GOT3 (cell line): Measurements from ENCODE around the gene ZBTB7A.

Source experiments
- DNase-seq: peaks from one replicate; lab custom pipeline; 2025; ENCODE audit warnings: mixed read lengths; lab: John Stamatoyannopoulos, UW

ZBTB7A gene

DNA sequence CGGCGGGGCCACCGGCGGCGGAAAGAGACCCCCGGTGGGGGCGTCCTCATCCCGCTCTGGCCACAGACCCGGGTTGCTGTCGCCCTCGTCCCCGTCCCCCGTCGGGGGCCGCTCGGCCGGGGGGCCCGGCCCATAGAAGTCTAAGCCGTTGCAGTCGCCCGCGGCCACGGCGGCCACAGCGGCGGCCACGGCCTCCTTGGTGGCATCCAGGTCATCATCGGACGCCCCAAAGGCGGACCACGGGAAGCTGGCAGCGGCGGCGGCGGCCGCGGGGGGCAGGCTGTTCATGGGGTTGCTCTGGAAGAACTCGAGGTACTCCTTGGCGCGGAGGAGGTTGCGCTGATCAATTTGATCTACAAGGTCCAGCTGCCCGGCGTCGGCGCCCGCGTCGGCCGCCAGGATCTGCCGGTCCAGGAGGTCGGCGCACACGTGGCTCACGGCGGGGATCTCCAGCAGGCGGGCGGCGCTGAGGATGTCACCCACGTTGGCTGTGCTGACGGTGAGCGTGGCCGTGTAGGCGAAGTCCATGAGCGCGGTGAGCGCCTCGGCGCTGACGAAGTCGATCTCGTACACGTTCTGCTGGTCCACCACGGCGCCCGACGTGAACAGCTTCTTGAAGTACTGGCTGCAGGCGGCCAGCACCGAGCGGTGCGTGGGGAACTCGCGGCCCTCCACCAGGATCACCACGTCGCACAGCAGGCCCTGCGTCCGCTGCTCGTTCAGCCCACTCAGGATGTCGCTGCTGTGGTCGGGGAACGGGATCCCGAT lies 12.1 kb downstream of the ZBTB7A start:
- DNase-seq = no peak

- DNase-seq = no peak
Observed at GRCh38 chr19:4053423-4054324, 13.0 kb downstream of the ZBTB7A start.

DNA sequence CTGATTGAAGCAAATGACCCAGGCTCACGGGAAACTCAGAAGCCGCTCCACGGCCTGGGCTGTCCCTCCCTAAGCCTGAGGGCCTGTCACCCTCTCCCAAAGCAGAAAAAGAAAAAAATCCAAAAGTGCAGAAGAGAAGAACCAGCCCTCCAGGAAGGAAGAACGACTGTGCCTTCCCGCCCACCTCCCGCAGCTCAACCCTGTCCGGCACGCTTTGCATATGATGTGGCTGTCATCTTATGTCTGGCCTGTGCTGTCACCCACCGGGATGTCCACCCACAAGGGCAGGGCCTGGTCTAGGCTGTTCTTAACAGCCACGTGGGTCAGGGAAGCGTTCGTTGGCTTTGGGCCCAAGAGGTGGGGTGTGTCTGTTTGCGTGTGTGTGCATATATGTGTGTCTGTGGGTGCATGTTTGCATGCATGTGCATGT lies 13.7 kb downstream of the ZBTB7A start:
- DNase-seq = no peak

- no peak for DNase-seq
Observed at GRCh38 chr19:4052114-4052992, 14.3 kb downstream of the ZBTB7A start.

GRCh38 chr19:4051175-4052101 lies 15.3 kb downstream of the ZBTB7A start:
- DNase-seq = no peak

DNA sequence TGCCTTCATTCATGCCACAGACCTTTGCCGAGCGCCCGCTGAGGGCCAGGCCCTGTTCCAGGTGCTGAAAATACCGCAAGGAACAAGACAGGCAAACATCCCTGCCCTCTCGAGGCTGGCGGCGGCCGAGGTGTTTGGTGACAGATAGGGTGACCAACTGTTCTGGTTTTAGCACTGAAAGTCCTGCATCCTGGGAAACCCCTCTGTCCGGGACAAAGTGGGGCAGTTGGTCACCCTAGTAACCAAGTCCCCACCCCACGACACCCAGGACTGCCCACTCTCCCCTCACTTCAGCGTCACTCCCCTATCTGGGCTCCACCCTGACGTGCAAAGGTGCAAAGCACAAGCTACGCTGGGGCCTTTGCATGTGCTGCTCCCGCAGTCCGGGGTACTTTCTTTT lies 17.3 kb downstream of the ZBTB7A start:
- no peak for DNase-seq

GRCh38 chr19:4046946-4047683 lies 19.6 kb downstream of the ZBTB7A start:
- DNase-seq = no peak

DNA sequence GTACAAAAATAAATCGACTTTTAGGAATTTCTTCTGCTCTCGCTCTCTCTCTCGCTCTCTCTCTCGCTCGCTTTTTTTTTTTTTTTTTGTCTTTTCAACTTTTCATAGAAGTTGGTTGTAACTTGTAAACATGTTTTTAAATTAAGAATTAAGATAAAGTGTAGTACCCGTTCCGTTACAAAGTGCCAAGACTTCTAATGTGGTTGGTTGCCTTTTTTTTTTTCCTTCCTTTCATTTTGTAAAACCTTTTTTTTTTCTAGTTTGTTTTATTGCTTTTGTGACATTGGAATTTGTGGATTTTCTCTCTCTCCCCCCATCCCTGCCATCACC lies 20.4 kb downstream of the ZBTB7A start:
- DNase-seq = no peak

DNA sequence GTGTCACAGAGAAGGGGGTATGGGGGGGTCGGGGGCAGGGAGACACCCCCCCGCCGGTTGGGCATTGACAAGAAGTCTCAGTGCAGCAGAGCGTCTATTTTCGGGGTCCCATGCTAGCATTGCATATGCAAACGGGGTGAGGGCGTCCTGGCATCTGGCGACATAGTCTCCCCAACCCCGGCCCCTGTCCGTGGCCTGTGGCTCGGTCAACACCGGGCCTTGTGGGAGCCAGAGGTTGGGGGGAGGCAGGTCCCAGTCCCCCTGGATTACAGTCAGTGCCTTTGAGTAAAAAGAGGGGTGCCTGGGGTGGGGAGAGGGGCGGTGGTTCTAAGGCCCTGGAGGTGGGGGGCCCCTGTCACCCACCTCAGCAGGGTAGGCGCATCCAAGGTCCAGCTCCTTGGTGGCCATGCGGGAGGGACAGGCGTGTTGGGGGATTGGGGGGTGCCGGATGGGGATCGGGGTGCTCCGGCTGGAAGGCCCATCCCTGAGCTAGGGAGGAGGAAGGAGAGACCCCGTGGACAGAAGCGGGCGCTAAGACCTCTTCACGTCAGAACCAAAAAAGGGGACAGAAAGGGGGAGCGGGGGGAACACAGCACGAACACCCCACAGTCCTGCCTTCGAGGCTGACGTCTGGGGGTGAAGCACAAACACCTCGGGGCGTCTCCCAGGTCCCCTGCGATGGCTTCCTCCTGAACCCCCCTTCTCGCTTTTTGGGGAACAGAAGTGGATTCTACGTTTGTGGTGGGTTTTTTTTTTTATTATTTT lies 20.9 kb downstream of the ZBTB7A start:
- no peak for DNase-seq

DNA sequence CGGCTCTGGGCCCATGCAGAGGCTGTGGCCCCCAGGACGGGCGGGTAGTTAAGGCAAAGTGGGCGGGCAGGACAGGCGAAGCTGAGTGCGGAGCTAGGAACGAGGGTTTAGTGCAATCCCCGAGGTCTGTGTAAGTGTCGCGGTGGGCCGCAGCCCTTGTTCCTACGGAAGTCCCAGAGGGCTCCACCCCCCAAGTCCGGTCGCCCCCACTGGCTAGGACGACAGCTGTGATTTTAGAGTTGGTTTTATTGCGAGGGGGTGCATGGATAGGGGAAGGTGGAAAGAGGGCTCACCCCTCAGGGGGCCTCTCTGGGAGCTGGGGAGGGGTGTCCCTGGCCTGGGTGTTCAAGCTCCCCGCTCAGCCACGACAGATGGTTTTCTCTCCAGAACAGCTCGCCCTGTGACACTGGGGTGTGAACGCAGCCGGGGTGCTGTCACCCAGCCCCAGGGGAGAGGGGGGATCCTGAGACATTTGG lies 21.7 kb downstream of the ZBTB7A start:
- no peak for DNase-seq

DNA sequence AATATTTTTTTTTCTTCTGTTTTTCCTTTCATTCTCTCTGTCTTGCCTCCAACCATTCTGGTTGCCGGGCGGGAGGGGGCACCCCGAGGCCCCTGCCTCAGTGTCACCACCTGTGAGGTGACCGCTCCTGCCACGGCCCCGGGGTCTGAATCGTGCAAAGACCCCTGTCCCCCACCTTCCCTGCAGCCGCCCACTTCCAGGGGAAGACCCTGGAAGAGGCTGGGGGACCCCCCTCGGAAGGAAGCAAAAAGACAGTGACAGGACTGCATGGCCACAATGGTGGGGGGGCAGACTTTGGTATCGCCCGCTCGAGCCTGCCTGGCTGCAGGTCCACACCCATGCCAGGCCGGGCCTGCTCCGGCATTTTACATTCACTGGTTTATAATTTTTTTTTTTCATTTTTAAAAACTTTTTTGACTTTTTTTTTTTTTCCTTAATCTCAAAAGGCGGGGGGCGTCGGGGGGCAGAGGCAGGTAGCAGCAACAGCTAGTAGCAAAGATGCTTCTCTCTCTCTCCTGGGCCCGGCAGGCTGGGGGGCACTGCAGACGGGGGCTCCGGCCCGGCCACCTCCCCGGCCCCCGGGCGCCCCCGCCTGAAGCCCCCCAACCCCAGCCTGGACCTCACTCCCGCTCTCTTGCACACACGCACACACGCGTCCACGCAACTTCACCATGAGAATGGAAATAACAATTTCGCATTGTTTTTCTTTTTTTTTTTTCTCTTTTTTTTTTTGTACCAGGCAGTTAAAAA lies 22.6 kb downstream of the ZBTB7A start:
- DNase-seq = no peak

DNA sequence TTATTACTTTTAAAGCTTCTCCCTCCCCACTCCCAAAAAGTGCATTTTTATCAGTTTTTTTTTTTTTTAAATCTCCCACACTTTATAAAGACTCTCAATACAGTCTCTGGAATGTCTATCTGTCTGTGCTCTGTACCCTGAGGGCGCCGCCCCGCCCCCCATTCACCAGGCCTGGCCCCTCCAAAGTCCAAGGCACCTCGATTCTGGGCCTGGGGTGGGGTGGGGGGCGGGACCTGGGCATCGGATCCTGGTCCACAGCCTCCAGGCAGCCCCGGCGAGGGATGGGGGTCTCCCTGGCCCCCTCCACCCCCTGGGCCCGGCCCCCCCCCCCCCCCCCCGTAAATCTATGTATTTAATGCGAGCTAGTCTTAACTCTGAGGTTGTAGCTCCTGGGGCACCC lies 23.3 kb downstream of the ZBTB7A start:
- DNase-seq = no peak

GRCh38 chr19:4042731-4043082 lies 24.0 kb downstream of the ZBTB7A start:
- DNase-seq = no peak

DNA sequence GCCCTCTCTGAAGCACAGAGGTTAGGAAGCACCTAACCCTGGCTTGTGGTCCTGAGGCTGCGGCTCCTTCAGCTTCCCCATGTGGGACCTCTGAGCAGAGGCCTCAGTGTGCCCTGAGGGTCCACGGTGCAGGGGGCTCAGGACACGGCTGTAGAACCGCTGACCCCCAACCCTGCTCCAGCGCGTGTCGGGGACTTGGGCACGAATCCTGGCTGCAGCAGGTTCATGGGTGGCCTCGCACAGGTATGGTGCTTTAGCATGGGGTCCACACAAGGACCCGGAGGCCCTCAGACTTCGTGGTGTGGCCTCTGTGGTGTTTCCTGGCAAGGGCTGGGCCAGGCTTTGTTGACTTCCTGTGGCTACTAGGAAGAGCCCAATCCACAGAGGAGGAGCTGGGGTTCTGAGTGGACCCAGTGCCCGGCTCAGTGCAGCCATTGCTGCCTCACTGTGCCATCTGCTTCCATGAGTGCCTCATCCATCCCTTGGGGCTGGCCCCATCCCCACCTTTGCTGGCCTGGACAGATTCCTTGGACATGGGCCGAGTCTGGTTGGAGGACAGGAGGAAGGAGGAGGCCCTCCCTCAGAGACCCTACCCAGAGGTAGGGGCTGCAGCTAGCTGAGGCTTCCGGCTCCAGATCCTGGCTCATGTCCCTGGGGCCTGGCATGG lies 24.5 kb downstream of the ZBTB7A start:
- no peak for DNase-seq

GRCh38 chr19:4038661-4039423 lies 27.9 kb downstream of the ZBTB7A start:
- no peak for DNase-seq

GRCh38 chr19:4038057-4038456 lies 28.6 kb downstream of the ZBTB7A start:
- no peak for DNase-seq

GRCh38 chr19:4037301-4037949 lies 29.3 kb downstream of the ZBTB7A start:
- DNase-seq = no peak
